H1 (cell line): ENCODE measurements around the gene DDA1.

Experiments used
- ASH2L ChIP-seq: fragments of 200-600, 300-600 bp; sonication (generic); IDR thresholded peaks from one replicate; pipeline ENCODE4 v1.7.1; 2017; ENCODE audit warnings: low read length
- CBX5 ChIP-seq: fragments of 300-800, 300-1000 bp; sonication (generic); IDR thresholded peaks from 2 replicates; pipeline ENCODE4 v1.7.1; 2016; ENCODE audit warnings: antibody characterized with exemption, low read length, low read depth
- CHD1 ChIP-seq: IDR thresholded peaks from 2 replicates; pipeline ENCODE4 v1.6.1; 2012; ENCODE audit warnings: low read depth, low read length, improper control_type of control experiment
- CHD2 ChIP-seq: IDR thresholded peaks from 2 replicates; pipeline ENCODE4 v1.6.1; 2012; ENCODE audit warnings: low read length, improper control_type of control experiment
- CTCF ChIP-seq, 3 experiments: IDR thresholded peaks; 1 replicate in 2 of 3; 2 replicates in 1 of 3; pipeline versions ENCODE4 v1.5.1 to v1.6.1; 2011; ENCODE audit warnings: low read length in 3 of 3, mild to moderate bottlenecking in 3 of 3, inconsistent platforms in 2 of 3, low read depth in 1 of 3, moderate library complexity in 1 of 3; ENCODE audit not compliant: insufficient read depth in 1 of 3; ENCODE audit errors: control extremely low read depth in 1 of 3
- EP300 ChIP-seq, 2 experiments: IDR thresholded peaks; 1 replicate in 1 of 2; 2 replicates in 1 of 2; pipeline ENCODE4 v1.6.1; 2011 to 2012; ENCODE audit warnings: low read depth in 2 of 2, low read length in 2 of 2, mild to moderate bottlenecking in 2 of 2, borderline replicate concordance in 1 of 2, inconsistent platforms in 1 of 2, moderate library complexity in 1 of 2
- JUN ChIP-seq: IDR thresholded peaks from 2 replicates; pipeline ENCODE4 v1.6.1; 2011; ENCODE audit warnings: low read depth, mild to moderate bottlenecking, improper control_type of control experiment, low read length
- NANOG ChIP-seq: IDR thresholded peaks from 2 replicates; pipeline ENCODE4 v1.6.1; 2011; ENCODE audit warnings: low read length, low read depth, mild to moderate bottlenecking, inconsistent platforms; ENCODE audit not compliant: insufficient read depth, poor library complexity, severe bottlenecking
- RAD21 ChIP-seq, 2 experiments: IDR thresholded peaks in 1 of 2; conservative IDR thresholded peaks in 1 of 2; 2 replicates each; pipeline ENCODE4 v1.6.1; 2011; ENCODE audit warnings: low read depth in 2 of 2, low read length in 2 of 2, improper control_type of control experiment in 1 of 2, inconsistent platforms in 1 of 2, mild to moderate bottlenecking in 1 of 2, moderate library complexity in 1 of 2
- RFX5 ChIP-seq: IDR thresholded peaks from 2 replicates; pipeline ENCODE4 v1.6.1; 2011; ENCODE audit warnings: low read depth, low read length, improper control_type of control experiment, borderline replicate concordance
- RNF2 ChIP-seq: fragments of 200-900, 300-1000 bp; sonication (generic); IDR thresholded peaks from 2 replicates; pipeline ENCODE4 v1.7.1; 2016; ENCODE audit warnings: borderline replicate concordance, low read depth, mild to moderate bottlenecking, antibody characterized with exemption, low read length; ENCODE audit not compliant: poor library complexity, severe bottlenecking; ENCODE audit errors: missing control alignments
- SUZ12 ChIP-seq: fragments of 200-600 bp; sonication (generic); IDR thresholded peaks from 2 replicates; pipeline ENCODE4 v1.6.1; 2012; ENCODE audit warnings: mild to moderate bottlenecking, inconsistent platforms, low read length, moderate library complexity, mixed read lengths
- TF ChIP-seq, protein P1 (sequence below): IDR thresholded peaks from 2 replicates; pipeline ENCODE4 v1.6.1; 2012; ENCODE audit warnings: inconsistent platforms

- TF ChIP-seq RFX5 (no peak), CBX5 (no peak), JUN (no peak), CTCF (IDR thresholded peaks at IDR 0.05; ENCODE audit: control extremely low read depth in 1 of 3, insufficient read depth in 1 of 3, low read depth in 1 of 3, low read length in 3 of 3) (no peak), RAD21 (IDR thresholded peaks at IDR 0.05 in 1 of 2, conservative IDR thresholded peaks at IDR 0.05 in 1 of 2; ENCODE audit: low read depth in 2 of 2, low read length in 2 of 2) (no peak), SUZ12 (no peak), ASH2L (no peak), RNF2 (no peak), CHD2 (no peak), NANOG (no peak), CHD1 (no peak), EP300 (IDR thresholded peaks at IDR 0.05; ENCODE audit: borderline replicate concordance in 1 of 2, low read depth in 2 of 2, low read length in 2 of 2) (no peak)
- TF ChIP-seq, protein P1, sequence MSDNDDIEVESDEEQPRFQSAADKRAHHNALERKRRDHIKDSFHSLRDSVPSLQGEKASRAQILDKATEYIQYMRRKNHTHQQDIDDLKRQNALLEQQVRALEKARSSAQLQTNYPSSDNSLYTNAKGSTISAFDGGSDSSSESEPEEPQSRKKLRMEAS: no peak
Observed at GRCh38 chr19:17314007-17314593, 4.7 kb downstream of the DDA1 start.
